Middle frontal gyrus (tissue), 1 donor: ENCODE measurements around the gene IL10RA.

Experiments
- DNase-seq: peaks from one replicate; pipeline ENCODE4 v3.0.0-alpha.2; 2015; ENCODE audit warnings: low spot score; ENCODE audit errors: extremely low spot score

IL10RA gene

DNA sequence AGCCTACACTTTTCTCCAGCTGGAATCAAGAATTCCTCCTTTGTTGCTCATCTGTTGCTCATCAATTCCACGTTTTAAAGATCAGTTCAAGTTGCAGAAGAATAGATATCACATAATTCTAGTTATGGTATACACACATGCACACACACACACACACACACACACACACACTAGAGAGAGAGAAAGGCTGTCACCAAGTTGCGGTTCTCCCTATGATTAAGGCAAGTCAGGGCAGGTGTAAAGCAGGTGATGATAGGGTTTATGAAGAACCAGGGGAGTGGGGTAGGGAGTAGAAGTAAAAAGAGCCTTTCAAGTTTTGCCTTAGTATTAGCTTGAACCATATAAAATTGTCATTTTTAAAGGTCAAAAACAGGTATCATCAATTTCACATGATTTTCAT lies 59.0 kb downstream of the IL10RA start:
- DNase-seq = no peak

DNA sequence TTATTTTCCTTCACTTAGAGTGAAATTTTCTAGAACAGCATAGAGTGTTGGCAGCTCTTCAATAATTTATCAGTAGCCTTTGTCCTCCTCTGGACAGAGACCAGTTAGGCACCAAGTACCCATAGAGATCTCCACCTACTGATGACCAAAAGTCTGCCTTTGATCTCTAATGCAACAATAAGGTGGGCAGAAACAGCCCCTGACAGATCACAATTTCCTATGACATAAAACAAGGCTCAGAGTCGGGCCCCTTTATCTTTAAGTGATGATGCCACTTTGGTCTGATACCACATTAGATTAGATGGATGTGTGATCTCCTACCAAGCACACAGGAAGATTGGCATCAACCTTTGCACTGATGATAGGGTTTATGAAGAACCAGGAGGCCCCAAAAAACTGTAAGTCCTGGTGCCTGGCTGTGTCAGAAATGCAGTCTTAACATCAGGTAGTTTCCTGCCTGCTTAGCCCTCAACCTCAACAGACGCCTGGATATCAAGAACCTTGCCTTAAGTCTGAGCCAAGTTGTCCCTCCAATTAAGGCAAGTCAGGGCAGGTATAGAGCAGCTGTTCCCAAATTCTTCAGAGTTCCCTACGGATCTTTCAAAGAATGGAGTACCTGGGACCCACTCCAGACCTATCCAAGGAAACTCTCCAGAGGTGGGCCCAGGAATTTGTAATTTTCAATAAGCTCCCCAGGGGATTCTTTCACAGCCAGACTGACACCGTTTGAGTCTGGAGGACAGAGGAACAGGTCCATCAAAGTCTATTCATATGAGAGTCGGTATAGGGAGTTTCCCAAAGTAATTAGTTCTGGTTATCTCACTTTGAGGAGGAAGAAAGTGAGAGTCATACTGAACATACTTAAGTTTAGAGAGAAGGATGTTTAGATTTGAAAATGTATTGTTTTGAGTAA lies 60.1 kb downstream of the IL10RA start:
- no peak for DNase-seq

- DNase-seq = no peak
These were observed 60.9 kb downstream of the IL10RA start for GRCh38 chr11:118046964-118047700.

DNA sequence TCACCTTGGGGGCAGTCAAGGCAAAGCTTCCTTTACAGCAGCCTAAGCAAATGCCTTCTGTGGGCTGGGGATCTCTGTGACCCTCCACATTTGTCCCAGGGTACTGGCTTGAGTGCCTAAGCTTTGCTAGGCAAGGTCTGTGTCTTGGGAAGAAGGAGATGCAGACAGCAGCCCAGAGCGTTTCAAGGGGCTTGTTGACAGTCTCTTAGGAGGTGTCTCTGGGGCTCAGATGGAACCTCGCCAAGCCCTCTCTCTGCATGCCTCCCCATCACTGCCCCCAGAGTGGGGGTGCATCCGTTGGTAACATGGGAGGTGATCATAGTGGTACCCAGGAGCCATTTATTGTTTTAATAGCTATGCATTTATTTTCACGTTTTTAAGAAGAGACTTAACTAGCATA lies 61.6 kb downstream of the IL10RA start:
- no peak for DNase-seq

GRCh38 chr11:118048472-118049370 lies 62.5 kb downstream of the IL10RA start:
- no peak for DNase-seq

- no peak for DNase-seq
These were observed 63.6 kb downstream of the IL10RA start for GRCh38 chr11:118049771-118050170.

DNA sequence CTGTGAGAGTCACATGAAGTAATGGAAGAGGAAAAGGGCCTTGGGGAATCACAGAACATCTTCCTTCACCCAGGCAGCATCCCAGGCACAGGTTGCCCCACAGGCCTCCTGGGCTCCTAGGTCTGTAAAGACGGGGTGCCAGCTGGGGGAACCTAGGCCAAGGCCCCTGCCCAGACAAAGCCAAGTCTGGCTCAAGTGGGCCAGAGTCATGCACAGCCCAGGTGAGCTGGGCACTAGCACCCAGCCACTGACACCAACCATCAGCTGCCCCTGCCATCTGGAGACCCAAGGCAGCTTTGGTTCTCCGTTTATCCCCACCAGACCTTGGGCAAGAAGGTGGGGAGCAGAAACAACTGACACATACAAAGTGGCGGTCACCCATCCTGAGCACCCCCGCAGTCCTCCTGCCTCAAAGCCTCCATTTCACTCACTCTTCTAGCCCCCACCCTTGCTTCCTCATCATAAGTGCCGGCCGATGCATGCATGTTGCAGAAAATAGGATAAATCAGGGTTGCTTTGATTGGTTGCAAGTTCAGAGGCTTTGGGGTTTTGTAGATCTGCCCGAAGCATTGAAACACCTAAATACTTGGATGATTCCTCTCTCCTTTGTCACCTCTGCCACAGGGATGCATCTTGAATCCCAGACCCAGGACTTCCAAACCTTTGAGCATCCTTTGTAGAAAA lies 64.2 kb downstream of the IL10RA start:
- no peak for DNase-seq
